ENCODE results near the gene MALT1.

MALT1 gene

GRCh38 chr18:58694221-58694620 is 23.0 kb downstream of the MALT1 start:
- DNase-seq, result no peak

GRCh38 chr18:58694720-58695468 is 23.6 kb downstream of the MALT1 start:
- DNase-seq, result no peak

GRCh38 chr18:58695772-58696171 is 24.5 kb downstream of the MALT1 start:
- no peak for DNase-seq

GRCh38 chr18:58697146-58697545 is 25.9 kb downstream of the MALT1 start:
- no peak for DNase-seq

GRCh38 chr18:58698701-58699193 is 27.5 kb downstream of the MALT1 start:
- no peak for DNase-seq

- no peak for DNase-seq
These were observed 28.3 kb downstream of the MALT1 start for GRCh38 chr18:58699551-58699950.

- DNase-seq, result no peak
These were observed 28.9 kb downstream of the MALT1 start for GRCh38 chr18:58700209-58700608.

- DNase-seq, result no peak
These were observed 41.7 kb downstream of the MALT1 start for GRCh38 chr18:58712930-58713329.

GRCh38 chr18:58714259-58714658 is 43.0 kb downstream of the MALT1 start:
- DNase-seq, result no peak

- no peak for DNase-seq
These were observed 43.6 kb downstream of the MALT1 start for GRCh38 chr18:58714821-58715220.

GRCh38 chr18:58715540-58715939 is 44.3 kb downstream of the MALT1 start:
- no peak for DNase-seq

- no peak for DNase-seq
These were observed 44.9 kb downstream of the MALT1 start for GRCh38 chr18:58716060-58716756.

- DNase-seq, result no peak
These were observed 50.4 kb downstream of the MALT1 start for GRCh38 chr18:58721566-58722239.

GRCh38 chr18:58723810-58724602 is 52.7 kb downstream of the MALT1 start:
- DNase-seq, result no peak

- DNase-seq, result no peak
These were observed 55.4 kb downstream of the MALT1 start for GRCh38 chr18:58726671-58727070.

GRCh38 chr18:58727776-58728500 is 56.7 kb downstream of the MALT1 start:
- DNase-seq, result no peak

- no peak for DNase-seq
These were observed 57.5 kb downstream of the MALT1 start for GRCh38 chr18:58728719-58729118.

GRCh38 chr18:58730618-58731017 is 59.4 kb downstream of the MALT1 start:
- no peak for DNase-seq

- no peak for DNase-seq
These were observed 61.2 kb downstream of the MALT1 start for GRCh38 chr18:58732471-58732870.

GRCh38 chr18:58733866-58734265 is 62.6 kb downstream of the MALT1 start:
- DNase-seq, result no peak

- no peak for DNase-seq
These were observed 67.1 kb downstream of the MALT1 start for GRCh38 chr18:58738322-58738721.

- no peak for DNase-seq
These were observed 74.6 kb downstream of the MALT1 start for GRCh38 chr18:58745914-58746313.

All from hippocampal formation (tissue), 2 donors.